SKM-1 treated with dmso at 0.1 percent for 144 hours (cell line): Measurements from ENCODE around the gene OR2T35.

Experiments used
- DNase-seq: peaks from one replicate; lab custom pipeline; 2025; ENCODE audit not compliant: unreplicated experiment; lab: John Stamatoyannopoulos, UW

The OR2T35 gene

DNA sequence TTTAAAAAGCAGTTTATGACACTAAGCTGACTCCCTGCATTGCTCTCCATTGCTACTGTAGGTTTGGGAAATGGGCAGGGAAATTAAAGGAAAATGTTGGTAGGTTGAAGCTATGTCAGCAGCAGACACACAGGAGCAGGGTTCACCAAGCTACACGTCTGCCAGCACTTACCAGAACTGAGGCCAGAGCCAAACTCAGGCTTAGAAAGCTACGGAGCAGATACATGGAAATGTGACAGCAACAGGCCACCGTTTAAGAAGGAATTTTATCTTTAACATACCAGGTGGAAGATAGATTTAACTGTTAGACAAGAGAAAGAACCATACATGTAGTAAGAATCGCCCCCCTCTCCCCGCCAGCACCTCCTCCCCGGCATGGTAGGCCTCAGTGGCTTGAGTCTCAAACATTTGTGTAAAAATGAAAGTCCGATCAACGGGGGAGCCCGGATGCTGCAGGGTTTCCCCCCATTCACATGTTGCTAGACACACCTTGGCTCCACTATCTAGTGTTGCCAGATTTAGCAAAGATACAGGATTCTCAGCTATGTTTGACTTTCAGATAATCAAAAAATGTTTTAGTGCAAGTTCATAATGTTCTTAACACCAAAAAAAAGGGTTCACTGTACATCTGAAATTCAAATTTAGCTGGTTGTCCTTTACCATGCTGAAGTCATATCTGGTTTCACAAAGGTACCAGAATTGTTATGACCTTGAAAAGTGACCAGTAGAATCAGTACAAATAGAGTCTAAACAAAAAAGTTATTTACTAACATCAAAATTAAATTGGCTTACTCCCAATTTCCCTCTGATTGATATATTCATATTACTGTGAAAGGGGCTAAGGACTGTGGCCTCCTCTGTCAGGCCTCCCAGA lies 16.9 kb downstream of the OR2T35 start:
- DNase-seq = no peak

DNA sequence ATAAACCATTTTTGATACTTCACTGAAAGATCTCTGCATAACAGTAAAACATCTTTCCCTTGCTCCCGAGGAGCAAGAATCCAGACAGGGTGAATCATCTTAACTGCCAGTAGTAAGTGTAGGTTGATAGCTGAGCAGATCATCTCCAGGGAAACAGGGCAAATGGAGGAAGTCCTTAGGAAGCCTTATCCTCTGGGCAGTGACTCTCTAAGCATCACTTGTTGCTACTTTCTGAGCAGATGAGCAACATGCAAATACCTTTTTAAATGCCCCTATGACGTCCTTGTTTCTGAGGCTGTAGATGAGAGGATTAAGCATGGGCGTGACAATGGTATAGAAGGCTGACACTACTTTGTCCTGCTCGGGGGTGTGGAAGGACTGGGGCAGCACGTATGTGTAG lies 19.1 kb downstream of the OR2T35 start:
- DNase-seq = no peak

DNA sequence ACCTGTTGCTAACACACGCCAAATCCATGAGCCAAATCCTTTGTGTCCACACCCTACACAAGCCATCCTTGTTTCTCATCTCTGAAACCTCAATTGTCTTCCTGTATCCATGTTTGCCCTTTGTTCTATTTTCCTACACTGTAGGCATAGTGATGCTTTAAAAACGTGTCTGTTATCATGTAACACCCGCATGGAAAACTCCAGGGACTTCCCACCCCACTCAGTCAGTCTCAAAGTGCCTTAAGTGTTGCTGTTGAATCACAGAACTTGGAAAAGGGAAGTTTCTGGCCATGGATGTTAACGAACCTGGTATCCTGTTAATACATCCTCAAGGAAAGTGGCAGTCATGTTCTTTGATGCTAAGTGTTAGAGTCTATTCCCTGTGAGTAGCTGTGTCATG lies 19.9 kb downstream of the OR2T35 start:
- DNase-seq = no peak

DNA sequence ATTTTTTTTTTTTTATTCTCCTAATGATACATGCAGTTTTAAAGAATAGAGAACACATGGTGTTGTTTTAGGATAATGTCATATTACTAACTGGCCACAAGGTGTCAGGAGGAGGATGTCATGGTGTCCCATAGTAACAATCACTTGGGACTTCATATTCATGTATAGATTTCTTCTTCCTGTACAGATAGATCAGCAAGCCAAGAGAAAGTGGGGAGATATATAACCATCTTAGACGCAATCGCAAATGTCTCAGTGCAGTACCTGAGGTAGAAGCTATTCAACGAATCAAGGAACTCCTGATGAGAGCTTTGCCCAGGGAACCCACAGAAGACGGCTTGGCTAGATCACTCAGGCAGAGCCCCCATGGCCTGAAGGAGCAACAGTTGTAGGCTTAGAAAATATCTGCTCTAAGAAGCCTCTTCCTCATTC lies 22.5 kb downstream of the OR2T35 start:
- peak; percentile 82 for DNase-seq

DNA sequence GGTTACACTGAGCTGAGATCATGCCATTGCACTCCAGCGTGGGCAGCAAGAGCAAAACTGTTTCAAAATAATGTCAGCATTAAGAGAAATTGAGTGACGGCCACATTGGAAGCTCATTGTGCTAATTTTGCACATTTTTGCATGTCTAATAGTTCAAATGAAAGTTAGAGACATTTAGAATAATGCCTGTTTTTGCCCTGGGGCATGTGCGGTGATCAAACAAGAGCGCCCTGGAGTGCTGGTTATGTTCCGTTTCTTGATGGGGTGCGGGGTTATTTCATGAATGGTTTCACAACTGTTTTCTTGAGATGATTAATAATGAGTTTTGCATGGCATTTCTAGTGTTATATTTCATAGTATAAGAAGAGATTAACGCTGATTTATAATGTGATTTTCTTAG lies 23.3 kb downstream of the OR2T35 start:
- no peak for DNase-seq

DNA sequence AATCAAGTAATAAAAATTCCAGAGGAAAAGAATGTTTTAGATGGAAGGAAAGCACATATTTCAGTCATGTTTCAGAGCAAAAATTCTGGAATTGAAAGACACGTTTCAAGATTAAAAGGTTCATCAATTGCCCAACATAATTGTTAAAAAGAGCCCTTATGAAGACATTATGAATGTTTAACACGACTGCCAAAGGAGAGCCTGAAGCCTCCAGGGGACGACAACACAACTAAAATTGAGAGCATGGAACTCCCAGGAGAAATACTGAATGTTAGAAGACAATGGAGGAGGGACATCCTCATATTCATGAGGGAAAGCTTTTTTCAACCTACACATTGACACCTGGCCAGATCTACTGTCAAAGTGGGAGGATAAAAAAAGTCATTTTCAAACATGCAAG lies 26.2 kb downstream of the OR2T35 start:
- DNase-seq = peak; percentile 79

DNA sequence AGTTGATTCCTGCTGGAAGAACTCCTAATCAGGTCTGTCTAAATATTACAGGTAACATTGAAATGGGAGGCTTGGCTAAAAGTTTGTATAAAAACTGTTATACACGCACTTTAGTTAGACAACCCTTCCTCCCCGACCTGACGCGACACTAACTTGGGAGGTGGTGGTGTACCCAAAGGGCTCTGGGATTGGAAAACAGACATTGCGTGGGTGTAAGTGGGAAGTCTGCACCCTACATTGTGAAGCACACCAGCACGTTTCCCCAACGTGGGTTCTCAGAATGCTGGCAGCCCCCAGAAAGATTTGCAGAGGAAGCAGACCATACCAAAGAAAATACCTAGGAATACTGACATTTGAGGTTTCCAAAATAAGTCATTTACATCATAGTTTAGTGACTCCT lies 27.0 kb downstream of the OR2T35 start:
- no peak for DNase-seq

DNA sequence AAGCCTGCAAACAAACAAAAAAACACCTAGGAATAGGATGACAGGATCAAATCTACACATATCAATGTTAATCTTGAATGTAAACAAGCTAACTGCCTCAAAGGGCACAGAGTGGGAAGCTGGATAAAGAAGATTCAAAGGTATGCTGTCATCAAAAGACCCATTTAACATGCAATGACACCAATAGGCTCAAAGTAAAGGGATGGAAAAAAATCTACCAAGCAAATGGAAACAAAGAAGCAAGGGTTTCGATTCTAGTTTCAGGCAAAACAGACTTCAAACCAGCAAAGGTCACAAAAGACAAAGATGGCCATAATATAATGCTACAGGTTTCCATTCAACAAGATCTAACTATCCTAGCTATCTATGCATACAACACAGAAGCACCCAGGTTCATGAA lies 31.3 kb downstream of the OR2T35 start:
- DNase-seq = no peak

DNA sequence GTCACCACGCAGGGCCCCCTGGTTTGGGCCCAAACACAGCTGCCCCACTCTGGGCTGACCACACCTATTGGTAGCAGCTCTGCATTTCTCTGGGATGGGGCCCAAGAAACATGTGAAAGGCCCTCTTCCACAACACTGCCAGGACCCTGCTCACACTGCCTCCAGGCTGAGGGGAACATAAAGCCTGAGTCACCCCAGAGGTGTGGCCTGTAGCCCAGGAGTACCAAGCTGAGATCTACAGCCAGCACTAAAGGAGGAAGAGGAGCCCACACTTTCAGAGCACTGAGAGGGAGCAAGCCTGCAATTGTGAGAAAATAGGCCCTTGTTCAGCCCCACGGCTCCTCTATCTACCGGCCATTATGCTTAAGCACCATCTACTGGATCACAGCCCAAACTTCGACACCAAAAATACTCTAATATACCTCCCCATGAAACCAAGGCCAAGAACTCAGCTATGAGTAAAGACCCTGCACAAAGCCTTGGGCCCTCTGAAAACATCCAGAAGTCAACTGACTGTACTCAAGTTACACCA lies 33.1 kb downstream of the OR2T35 start:
- DNase-seq = no peak

DNA sequence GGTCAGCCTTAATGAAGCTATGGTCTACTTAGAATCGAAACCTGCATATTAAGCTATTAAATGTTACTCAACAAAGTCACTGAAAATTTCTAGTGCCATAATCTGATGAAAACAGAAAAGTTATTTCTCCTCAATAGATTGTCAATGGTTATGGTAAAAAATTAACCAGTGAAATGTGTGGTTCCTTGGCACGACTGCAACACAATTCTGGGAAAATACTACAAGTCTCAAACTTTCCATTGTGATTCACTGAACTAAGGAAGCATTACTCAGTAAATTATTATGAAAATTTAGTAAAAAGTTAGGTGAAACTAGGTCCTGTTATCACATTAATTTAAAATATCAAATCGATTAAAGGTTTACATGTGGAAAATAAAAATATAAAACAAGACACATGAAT lies 34.8 kb downstream of the OR2T35 start:
- no peak for DNase-seq

DNA sequence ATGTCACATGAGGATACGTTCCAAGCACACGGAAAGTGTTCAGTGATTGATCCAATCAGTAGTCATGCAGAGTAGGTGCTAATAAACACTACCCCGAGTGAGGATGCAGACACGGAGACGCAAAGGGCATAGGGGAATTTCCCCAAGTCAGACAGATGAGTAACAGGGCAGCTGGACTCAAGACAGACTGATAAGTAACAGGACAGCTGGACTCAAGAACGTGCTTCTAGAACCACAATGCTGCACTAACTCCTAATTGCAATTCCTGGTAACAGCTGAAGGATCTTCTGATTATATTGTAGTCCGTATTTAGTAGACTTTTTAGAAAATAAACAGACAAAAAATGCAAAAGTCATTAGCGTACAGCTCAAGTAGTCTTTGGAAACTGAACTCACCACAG lies 45.7 kb downstream of the OR2T35 start:
- no peak for DNase-seq

DNA sequence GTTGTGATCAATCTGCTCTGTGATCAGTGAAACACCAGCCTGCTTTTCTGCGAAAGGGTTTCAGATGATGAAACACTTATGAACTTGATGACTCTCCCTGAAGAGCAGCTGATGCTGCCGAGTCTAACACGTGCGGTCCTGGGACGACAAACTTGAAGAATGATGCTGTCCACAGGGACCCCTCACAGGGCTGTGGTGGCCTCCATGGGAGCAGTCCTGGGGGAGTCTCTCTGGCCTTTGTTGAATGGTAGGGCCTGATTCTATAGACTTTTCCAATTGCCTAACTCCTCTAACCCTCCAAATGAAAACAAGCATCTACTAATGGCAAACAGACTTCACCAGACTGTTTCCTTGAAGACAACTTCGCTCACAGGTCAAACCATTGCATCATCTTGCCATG lies 47.5 kb downstream of the OR2T35 start, which contains the start of gene OR2T10:
OR2T10 (minus strand) TSS at position 112 of the 400 bp plus-strand sequence. CDS start 3,932 bp downstream, outside the sequence.
- DNase-seq = no peak

DNA sequence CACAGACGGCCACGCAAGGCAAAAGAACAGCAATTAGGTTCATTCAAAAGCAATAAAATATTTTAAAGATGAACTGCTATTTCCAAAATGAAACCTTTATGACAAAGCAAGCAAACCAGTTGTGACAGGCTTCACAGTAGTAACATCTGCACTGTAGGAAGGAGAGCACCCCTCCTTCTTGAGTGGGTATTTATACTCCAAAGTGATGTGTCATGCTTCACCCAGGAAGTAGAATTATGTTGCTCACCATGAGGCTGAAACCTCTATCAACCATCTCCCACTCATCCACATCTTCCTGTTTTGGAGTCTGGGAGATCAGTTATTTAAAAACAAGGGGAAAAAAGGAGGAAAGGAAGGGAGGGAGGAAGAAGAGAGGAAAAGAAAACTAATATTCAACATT lies 48.5 kb downstream of the OR2T35 start:
- DNase-seq = peak; percentile 41

DNA sequence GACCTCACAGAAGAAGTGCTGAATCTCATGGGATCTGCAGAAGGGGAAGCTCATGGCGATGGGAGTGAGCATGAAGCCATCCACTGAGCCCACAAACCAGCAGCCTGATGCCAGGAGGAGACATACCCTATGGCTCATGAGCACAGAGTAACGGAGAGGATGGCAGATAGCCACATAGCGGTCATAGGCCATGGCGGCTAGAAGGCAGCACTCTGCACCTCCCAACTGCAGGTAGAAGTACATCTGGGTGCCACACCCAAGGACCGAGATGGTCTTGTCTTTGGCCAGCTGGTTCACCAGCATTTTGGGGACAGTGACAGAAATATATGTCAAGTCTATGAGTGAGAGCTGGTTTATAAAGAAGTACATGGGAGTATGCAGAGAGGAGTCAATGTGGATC lies 51.9 kb downstream of the OR2T35 start:
- no peak for DNase-seq

DNA sequence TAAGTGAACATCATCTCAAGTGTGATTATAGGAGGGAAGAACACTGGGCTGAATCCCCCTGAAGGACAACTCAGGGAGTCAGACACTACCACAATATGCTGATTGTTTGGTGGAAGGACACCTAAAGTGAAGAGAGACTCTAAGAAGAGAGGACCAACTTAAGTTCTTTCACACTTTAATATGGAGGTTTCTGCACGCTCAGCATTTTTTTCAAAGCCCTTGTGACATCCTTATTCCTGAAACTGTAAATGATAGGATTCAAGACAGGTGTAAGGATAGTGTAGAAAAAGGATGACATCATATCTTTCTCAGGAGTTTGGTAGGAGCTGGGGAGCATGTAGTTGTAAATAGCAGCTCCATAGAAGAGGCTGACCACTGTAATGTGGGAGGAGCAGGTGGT lies 52.4 kb downstream of the OR2T35 start:
- no peak for DNase-seq

DNA sequence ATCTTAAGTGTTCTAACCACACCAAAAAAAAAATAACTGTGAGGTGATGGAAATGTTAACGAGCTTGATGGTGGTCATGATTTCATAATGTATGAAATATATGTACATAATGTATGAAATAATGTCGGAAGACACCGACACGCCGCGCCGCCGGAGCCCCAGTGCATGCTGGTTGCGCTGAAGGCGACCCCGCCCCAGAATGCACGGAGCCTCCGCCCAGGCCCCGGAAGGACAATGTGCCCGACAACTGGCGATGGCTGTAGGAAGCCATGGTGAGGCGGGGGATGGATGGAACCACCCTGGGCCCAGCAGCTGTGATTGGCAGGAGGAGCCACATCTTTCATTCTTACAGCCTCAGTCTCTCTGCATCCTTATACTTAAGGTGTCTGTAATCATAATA lies 55.0 kb downstream of the OR2T35 start:
- DNase-seq = no peak

DNA sequence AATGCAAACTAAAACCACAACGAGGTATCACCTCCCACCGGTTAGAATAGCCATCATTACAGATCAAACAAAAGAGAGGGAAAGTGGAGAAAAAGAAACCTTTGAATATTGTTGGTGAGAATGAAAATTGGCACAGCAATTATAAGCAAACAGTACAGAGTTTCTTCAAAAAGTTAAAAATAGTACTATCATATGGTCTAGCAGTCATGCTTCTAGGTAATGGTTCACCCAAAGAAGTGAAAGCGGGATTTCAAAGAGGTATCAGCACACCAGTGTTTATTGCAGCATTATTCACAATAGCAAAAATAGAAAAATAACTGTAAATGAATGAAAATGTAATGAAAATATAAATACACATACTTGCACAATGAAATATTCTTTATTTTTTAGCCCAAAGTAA lies 55.7 kb downstream of the OR2T35 start:
- DNase-seq = no peak
